Body of pancreas (tissue), 4 donors: ENCODE results near the gene LMBRD1.

ENCODE experiments used
- CTCF ChIP-seq, 7 experiments: fragments of 450-650 bp in 4 of 7; fragments of 200-600 bp in 3 of 7; sonication (generic) in 3 of 7; IDR thresholded peaks; one replicate each; pipeline ENCODE4 v1.5.1; 2016 to 2019; ENCODE audit warnings: antibody characterized with exemption in 7 of 7
- POLR2A ChIP-seq, 3 donors: fragments of 450-650 bp; IDR thresholded peaks; one replicate each; pipeline ENCODE4 v1.6.1; 2016; ENCODE audit warnings: antibody characterized with exemption in 3 of 3, mild to moderate bottlenecking in 2 of 3

- TF ChIP-seq CTCF (IDR thresholded peaks at IDR 0.05): no peak
- TF ChIP-seq POLR2A (IDR thresholded peaks at IDR 0.05): no peak
Measured at GRCh38 chr6:69756907-69757306, 39.9 kb downstream of the LMBRD1 start.
